CD4-positive, alpha-beta T cell treated with Interleukin-21 for 1 hour (primary cell): ENCODE data around the gene NFAT5.
"Not testable (repeated sequence)": the region's sequence is repeated elsewhere in the genome, so short reads cannot be mapped to it uniquely, and the experiment has no call there.

Source experiments
- DNase-seq: peaks from one replicate; pipeline ENCODE4 v3.0.0-alpha.2; 2020

Gene NFAT5

DNA sequence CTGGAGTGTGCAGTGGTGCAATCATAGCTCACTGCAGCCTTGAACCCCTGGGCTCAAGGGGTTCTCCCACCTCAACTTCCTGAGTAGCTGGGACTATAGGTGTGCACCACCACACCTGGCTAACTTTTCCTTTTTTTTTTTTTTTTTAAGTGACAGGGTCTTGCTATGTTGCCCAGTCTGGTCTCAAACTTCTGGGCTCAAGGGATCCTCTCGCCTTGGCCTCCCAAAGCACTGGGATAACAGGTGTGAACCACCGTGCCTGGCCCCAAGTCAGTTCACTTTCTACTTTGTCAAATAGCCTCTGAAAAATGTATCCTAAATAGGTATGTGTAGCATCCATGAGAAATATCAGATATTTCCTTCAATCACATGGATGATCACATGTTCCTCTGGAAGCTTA is 9.9 kb upstream of the NFAT5 start:
- no peak for DNase-seq

DNA sequence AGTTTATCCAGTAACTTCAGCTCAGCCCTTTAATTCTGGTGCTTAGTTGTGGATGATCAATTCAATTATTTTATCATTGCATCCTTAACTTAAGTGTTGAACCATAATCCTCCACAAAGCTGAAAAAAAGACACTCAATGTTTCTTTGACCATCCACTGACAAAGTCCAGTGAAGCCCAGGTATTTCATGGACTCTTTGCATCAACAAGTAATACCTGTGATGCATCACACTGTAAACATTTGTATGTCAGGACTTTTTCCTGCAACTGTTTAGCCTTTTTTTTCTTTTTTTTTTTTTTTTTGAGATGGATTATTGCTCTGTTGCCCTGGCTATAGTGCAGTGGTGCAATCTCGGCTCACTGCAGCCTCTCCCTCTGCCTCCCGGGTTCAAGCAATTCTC is 6.6 kb upstream of the NFAT5 start:
- DNase-seq: no peak

DNA sequence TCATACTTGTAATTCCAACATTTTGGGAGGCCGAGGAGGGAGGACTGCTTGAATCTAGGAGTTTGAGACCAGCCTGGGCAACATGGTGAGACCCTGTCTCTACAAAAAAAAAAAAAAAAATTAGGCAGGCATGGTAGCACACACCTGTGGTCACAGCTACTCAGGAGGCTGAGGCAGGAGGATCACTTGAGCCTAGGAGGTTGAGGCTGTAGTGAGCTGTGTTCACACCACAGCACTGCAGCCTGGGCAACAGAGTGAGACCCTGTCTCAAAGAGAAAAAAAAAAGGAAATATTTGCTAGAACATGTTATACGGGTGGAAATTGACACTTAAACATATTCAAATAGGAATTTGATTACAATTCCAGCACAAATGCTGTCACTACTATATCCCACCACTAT is 4.4 kb upstream of the NFAT5 start:
- DNase-seq: not testable (repeated sequence)

DNA sequence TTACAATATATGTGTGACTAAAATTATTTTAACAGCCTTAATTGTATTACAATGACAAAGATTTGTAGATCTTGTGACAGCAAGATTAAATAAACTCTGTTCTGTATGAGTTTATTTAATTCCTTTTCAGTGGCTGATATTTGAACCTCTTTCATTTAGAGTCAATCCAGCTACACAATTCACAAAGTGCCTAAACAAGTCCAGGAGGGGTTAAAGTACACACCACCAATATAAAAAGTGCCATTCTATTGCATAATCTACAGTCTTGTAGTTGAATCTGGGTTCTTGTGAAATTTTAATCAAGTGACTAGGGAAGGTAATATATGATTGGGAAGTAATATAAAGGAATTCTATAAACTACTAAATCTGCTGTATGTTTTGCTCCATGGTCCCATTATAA is 3.9 kb upstream of the NFAT5 start:
- no peak for DNase-seq

DNA sequence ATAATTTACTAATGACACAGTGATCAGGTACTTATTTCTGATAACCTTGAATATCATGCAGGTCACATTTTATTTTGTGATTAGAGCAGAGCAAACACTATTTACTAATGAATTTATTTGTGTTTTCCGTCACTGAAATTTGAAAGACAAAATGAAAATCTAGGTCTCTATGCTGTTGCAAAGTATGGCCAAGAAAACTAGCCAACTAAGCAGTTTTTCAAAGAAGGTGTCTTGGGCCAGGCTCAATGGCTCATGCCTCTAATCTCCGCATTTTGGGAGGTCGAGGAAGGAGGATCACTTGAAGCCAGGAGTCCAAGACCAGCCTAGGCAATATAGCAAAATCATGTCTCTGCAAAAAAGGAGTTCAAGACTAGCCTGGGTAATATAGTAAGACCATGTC is 3.0 kb upstream of the NFAT5 start:
- no peak for DNase-seq

DNA sequence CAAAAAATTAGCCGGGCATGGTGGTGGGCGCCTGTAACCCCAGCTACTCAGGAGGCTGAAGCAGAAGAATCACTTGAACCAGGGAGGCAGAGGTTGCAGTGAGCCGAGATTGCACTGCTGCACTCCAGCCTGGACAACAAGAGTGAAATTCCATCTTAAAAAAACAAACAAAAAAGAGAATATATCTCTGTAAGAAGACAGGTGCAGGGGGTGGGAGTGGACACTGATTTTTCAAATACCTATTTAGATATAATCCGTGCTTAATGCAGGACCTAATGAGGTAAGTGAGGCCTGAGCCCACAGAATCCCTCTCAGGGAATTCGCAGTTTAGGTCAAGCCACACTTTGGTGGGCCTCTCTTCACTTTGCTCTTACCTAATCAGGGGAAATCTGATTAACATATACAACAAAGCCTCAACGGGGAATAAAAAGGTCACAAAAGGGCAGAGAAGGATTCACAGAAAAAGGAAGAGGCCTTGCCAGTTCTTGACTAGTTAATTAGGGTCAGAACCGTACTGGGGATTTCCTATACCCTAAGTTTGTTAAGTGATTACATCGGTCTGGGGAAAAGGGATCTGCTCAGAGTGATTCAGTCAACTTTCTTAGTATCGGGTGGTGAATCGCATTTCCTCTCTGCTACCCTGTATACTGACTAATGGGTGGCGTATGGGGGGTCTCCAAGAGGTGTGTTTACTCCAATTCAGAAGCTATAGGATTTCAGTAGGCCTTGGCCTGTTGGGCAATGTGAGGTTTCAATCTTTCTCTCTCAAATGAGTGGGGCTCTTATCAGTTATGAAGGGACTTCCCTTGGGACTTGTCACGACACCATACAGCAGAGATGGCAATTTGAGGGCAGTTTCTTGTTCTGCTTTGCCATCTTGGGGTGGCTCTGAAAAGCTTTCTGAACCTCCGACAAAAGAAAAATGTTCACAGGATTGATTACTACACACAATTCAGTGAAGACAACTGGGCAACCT is 1.9 kb upstream of the NFAT5 start:
- peak; percentile 78 for DNase-seq

DNA sequence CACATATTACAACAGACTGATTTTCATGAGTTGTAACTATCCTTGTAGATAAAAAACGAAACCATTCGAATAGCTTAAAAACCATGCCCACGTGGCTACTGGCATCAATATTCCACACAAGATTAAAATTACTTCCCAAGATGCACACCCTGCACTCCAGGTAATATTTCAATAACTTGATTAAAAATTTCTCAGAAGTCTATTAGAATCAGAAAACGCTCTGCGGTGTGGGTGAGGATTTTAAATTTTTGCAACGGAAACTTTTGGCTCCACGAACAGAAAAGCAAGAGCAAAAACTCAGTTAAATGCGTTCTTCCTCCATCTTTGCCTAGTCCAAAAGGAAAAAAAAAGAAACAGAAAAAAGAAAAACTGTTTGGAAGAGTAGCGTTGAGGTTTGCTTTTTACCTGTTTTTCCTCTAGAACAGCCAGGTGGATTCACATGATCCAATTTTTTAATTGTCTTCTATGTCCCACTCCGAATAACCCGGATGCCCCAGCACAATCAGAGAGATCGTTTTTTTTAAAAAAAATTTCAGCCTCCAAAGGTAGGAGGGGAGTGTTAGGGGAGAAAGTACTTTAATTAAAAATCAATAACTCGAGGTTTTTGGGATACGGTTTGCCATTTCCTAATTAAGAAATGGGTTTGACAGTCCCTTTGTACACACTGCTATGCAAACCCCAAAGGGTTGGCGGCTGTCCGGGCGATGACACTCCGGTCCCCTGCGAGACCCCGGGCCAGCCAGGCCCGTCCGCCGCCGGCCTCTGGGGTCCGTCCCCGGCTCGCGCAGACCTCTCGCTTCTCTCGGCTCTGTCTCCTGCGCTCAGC is 708 bp upstream of the NFAT5 start:
- DNase-seq: peak; percentile 21

DNA sequence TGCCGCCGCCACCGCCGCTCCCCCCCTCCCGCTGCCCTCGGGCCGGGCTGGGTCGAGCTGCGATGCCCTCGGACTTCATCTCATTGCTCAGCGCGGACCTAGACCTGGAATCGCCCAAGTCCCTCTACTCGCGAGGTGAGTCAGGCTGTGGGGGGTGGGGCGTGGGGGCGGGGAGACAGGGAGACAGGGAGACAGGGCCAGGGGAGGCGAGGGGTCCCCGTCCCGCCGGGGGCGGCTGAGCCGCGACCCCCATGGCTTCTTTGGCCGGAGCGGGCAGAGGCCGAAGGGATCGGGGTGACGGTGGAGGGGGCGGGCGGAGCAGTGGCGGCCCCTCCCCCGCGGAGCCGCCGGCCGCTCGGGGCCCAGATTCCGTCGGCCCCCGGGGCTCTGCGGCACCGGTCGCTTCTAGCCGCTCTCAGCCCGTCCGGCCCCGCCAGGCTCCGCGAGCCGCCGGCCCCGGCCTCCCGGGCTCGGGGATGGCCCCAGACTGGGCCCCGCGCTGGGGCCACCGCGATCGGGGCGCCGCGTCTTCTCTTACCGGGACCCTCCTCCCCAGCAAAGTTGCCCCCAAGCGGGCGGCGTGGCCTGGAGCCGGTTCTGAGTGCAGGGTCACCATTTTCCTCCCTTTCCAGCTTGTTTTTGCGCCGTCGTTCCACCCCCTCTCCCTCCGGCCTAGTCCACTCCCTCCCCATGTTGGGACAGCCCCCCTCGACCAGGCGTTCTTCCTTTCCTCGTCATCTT is 644 bp downstream of the NFAT5 start:
- DNase-seq: peak; percentile 20

DNA sequence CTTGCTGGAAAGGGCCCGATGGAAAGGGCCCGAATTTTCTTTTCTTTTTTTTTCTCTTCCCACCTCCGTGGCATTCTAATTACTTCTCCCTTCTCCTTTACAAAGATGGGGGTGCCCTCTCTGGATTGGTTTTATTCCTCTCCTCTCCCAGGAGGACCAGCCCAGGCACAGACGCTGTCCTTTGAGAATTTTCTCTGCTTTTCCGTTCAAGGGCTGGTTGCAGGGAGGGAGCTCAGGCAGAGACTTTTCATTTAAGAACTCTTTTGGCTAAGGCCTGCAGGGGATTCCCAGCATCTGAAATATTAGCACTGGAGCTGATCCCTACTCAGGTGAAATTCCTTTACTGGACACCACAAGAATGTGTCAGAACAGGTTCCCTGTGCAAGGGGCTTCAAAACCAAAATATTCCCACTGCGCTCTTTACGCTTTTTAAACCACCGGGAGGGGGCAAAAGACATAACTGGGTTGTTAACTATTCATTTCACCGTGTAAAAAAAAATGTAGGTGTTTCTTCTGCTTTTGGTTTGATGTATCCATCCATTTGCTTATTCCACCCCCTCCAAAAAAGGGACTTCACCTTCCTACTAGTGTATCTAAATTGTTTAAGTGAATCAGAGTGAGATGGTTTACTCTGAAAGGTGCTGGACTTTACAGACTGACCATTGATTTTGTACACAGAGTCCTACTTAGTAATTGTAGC is 1.4 kb downstream of the NFAT5 start:
- DNase-seq: peak; percentile 31

DNA sequence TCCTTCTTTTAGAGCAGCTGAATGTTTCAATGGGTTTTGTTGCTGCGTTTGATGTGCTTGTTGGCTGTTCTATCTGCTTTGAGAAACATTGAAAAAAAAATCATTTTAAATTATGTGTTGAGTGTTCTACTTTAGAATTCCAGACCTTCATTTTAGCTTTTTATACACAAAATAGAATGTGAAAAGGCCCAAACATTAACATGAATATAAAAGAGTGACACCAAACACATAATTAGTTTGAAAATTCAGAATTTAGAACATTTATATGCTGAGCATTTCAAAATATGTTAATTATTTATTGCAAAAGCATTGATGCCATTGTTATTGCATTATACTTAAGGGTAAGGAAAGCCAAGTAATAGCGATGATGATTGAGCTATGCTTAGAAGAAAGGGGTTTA is 2.9 kb downstream of the NFAT5 start:
- no peak for DNase-seq

DNA sequence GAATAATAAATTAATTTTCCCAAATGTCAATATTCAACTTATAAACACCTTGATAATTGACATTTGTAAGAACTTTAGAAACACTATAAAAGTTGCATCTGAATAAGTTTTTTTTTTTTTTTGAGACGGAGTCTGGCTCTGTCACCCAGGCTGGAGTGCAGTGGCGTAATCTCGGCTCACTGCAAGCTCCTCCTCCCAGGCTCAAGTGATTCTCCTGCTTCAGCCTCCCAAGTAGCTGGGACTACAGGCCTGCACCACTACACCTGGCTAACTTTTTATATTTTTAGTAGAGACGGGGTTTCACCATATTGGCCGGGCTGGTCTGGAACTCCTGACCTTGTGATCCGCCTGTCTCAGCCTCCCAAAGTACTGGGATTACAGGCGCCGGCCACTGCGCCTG is 13.0 kb downstream of the NFAT5 start:
- not testable (repeated sequence) for DNase-seq

DNA sequence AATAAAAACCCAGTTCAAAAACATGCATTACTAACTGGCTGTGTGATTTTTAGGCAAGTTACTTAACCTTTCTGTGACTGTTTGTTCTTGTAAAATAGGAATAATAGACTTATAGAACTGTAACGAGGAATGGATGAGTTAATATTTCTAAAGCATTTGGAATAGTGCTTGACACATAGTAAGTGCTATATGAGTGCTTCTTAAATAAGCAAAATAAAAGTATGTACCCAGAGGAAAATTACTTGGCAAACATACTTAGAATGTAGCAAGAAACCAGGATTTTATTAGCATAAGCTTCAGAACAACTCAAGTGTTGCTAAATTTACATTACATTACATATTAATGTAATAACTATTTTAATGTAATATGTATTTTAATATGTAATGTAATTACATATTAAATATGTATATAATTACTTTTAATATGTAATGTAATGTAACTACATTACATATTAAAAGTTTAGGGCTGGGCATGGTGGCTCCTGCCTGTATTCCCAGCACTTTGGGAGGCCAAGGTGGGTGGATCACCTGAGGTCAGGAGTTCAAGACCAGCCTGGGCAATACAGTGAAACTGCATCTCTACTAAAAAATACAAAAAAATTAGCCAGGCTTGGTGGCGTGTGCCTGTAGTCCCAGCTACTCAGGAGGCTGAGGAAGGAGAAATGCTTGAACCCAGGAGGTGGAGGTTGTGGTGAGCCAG is 14.2 kb downstream of the NFAT5 start:
- DNase-seq: no peak

DNA sequence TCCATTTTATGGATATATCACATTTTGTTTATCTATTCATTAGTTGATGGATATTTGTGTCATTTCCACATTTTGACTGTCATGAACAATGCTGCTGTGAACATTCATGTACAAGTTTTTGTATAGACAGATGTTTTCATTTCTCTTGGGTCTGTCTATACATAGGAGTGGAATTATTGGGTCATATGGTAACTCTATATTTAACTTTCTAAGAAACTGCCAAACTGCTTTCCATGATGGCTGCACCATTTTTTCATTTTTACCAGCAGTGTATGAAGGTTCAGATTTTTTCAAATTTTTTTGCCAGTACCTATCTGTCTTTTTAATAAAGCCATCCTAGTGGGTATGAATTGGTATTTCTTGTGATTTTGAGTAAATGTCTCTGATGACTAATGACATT is 15.5 kb downstream of the NFAT5 start:
- DNase-seq: no peak

DNA sequence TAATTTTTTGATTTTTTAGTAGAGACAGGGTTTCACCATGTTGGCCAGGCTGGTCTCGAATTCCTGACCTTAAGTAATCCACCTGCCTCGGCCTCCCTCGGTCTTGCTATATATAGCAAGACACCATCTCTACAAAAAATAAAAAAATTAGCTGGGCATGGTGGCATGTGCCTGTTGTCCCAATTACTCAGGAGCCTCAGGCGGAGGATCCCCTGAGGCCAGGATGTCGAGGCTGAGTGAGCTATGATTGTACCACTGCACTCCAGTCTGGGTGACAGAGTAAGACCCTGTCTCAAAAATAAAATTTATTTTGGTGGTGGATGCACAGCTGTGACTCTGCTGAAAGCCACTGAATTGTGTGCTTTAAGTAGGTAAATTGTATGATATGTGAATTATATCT is 18.7 kb downstream of the NFAT5 start:
- DNase-seq: not testable (repeated sequence)

DNA sequence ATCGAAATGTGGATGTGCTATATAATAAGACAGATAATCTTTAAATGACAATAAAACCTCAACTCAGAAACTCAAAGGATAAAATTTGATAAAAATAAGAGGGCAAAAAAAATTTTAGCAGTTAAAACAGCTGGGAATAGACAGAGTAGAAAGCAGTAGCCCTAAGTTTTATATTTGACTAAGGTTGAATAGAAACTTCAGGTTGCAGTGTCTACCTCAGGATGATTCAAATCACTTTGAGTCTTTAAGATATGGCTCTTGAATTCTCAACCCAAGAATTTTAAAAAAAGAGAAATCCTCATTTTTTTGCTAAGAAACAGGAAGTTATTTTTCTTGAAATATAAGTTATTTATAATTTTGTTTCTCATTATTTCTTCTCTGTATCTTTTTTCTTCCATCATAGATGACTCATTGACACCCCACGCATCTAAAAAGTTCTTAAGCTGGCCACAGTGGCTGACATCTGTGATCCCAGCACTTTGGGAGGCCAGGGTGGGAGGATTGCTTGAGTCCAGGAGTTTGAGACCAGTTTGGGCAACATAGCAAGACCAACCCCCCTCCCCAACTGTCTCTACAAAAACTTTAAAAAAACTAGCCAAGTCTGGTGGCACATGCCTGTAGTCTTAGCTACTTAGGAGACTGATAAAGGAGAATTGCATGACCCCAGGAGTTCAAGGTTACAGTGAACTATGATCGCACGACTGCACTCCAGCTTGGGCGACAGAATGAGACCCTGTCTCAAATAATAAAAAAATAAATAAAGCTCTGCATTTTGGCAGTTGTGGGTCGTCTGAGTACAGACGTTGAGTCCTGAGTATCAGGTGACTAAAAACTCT is 23.9 kb downstream of the NFAT5 start:
- no peak for DNase-seq

DNA sequence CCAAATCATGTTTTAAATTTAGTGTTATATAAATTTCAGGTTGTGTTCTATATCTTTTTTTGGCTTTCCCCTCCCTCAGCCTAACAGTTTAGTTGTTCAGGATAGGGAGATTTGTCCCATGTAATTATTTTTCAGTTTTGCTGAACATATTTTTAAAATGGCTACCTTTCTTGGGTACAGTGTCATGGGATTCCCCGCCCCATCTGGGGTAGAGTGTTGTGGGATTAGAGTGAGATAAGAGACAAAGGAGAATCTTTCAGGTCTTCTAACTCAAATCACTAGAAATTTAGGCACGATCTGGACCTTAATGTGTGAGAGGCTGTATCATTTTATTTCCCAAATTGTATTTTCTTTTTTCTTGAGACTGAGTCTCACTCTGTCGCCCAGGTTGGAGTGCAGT is 24.8 kb downstream of the NFAT5 start:
- DNase-seq: no peak

DNA sequence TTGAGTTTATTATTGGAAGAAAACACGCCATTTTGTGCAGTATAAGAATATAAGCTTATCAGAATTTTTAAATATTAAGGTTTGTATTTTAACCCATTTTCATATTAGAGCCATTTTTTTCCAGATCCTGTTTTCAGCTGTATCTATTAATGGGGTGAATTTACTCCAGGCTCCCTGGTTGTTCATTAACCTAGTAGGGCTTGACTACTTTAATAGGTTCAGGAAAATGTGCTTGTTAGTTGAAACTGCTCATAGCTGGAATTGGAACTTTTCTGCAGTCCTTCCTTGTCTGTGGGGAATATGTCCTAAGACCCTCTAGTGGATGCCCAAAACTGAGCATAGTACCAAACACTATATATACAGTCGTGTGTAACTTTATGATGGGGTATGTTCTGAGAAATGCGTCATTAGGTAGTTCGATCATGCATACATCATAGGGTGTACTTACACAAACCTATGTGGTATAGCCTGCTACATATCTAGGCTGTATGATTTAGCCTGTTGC is 28.0 kb downstream of the NFAT5 start:
- DNase-seq: no peak

DNA sequence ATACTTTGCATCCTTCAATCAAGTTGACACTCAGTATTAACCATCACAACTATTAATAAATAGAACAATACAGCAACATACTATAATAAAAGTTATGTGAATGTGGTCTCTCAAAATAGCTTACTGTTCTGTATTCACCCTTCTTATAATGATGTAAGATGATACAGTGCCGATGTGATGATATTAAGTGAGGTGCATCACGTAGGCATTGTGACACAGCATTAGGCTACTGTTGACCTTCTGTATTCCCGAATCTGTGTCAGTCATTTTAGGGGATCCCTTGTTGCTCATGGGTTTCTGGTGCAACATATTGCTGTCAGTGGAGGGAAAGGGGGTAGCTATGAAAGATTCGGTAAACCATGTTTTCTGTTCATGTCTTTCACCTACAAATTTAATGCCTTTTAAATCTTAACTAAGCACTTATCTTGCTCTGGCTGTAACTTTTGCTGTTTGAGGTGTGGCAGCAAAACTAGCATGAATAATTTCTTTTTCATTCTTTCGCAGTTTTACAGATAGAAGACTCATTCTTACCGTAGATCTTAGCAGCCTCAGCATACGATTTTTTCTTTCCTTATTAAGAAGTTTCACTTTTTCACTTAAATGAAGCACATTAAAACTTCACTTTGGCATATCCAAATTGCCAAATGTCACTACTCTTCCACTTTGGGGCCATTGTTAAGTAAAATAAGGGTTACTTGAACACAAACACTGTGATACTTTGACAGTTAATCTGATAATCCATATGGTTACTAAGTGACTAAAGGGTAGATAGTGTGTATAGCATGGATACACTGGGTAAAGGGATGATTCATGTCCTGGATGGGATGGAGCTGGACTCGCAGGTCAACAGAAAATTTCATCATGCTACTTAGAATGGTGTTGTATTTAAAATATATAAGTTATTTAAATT is 29.6 kb downstream of the NFAT5 start:
- no peak for DNase-seq

DNA sequence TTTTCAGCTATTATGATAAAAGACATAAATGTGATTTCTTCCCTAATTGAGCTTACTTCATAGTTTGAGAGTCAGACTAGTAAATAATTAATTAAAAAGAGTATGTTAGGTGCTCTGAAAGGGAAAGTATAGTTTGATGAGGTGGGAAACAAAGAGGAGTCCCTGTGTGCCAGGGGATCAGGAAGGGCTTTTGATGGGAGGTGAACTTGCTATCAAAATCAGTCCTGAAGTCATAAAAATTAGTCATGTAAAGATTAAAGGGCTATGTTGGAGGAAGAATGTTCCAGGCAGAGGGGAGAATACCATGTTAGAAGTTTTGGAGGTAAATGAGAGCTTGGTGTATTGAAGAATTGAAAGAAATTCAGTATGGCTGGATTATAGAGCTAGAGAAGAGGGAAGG is 31.0 kb downstream of the NFAT5 start:
- no peak for DNase-seq

DNA sequence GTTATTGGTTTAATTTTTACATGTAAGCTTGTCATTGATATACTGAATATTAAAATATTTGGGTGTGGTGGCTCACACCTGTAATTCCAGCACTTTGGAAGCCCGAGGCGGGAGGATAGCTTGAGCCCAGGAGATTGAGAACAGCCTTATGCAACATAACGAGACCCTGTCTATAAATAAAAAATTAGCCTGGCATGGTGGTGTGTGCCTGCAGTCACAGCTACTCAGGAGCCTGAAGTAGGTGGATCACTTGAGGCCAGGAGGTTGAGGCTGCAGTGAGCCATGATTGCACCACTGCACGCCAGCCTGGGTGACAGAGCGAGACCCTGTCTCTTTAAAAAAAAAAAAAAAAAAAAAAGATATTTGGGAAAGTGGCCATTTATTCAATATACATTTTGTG is 32.3 kb downstream of the NFAT5 start:
- DNase-seq: no peak
